Spleen (tissue), 7 donors: ENCODE results near the gene PCDHGA10.
"Not testable (repeated sequence)": the region's sequence is repeated elsewhere in the genome, so short reads cannot be mapped to it uniquely, and the experiment has no call there.

Source experiments
- POLR2A ChIP-seq, 3 donors: fragments of 450-650 bp; IDR thresholded peaks; one replicate each; pipeline ENCODE4 v1.5.1; 2017; ENCODE audit warnings: antibody characterized with exemption in 3 of 3, mild to moderate bottlenecking in 1 of 3
- POLR2AphosphoS5 ChIP-seq, 3 donors: sonication (generic); formaldehyde crosslinking; IDR thresholded peaks; one replicate each; pipeline ENCODE4 v1.5.1; 2017; ENCODE audit warnings: antibody characterized with exemption in 3 of 3
- TF ChIP-seq, protein P1 (sequence below), 11 experiments: fragments of 200-600 bp in 7 of 11; fragments of 450-650 bp in 4 of 11; sonication (generic) in 4 of 11; IDR thresholded peaks in 8 of 11; conservative IDR thresholded peaks in 3 of 11; 1 replicate in 7 of 11; 2 replicates in 4 of 11; pipeline versions ENCODE4 v1.4.0 to v1.8.0; 2016 to 2021; ENCODE audit warnings: antibody characterized with exemption in 11 of 11, inconsistent platforms in 4 of 11, mild to moderate bottlenecking in 1 of 11
- donor health status: DM: no; HTN: no; CAD: no; lungs with moderate emphysema.
- donor health status: DM: no; HTN: no; CAD: no.
- donor health status: DM: no; HTN: no; CAD: no.

GRCh38 chr5:141407790-141408505 lies 4.8 kb upstream of the PCDHGA10 start, which contains the start of gene PCDHGB6:
- TF ChIP-seq, protein P1, sequence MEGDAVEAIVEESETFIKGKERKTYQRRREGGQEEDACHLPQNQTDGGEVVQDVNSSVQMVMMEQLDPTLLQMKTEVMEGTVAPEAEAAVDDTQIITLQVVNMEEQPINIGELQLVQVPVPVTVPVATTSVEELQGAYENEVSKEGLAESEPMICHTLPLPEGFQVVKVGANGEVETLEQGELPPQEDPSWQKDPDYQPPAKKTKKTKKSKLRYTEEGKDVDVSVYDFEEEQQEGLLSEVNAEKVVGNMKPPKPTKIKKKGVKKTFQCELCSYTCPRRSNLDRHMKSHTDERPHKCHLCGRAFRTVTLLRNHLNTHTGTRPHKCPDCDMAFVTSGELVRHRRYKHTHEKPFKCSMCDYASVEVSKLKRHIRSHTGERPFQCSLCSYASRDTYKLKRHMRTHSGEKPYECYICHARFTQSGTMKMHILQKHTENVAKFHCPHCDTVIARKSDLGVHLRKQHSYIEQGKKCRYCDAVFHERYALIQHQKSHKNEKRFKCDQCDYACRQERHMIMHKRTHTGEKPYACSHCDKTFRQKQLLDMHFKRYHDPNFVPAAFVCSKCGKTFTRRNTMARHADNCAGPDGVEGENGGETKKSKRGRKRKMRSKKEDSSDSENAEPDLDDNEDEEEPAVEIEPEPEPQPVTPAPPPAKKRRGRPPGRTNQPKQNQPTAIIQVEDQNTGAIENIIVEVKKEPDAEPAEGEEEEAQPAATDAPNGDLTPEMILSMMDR (IDR thresholded peaks at IDR 0.05 in 8 of 11, conservative IDR thresholded peaks at IDR 0.05 in 3 of 11) = peak in 9 of 11 experiments; percentile 6 to 49 (median 42)
- not testable (repeated sequence) for TF ChIP-seq POLR2AphosphoS5, POLR2A (IDR thresholded peaks at IDR 0.05)
